SIG-M5 treated with dmso at 0.1 percent for 504 hours (cell line): ENCODE results near the gene PLXNA4.
"Not testable (repeated sequence)": the region's sequence is repeated elsewhere in the genome, so short reads cannot be mapped to it uniquely, and the experiment has no call there.

Experiments used
- DNase-seq: peaks from one replicate; lab custom pipeline; 2025; ENCODE audit not compliant: unreplicated experiment; lab: John Stamatoyannopoulos, UW

Gene PLXNA4

GRCh38 chr7:132575982-132576720, at the start of gene PLXNA4:
TSS of gene PLXNA4 (minus strand) at chr7:132576470. CDS start at chr7:132508693, 67,777 bp downstream.
- no peak for DNase-seq

GRCh38 chr7:132625651-132626050, 49.4 kb upstream of the PLXNA4 start:
- no peak for DNase-seq

- DNase-seq, result no peak
Measured at GRCh38 chr7:132622081-132622480, 45.8 kb upstream of the PLXNA4 start.

- no peak for DNase-seq
Measured at GRCh38 chr7:132619967-132620366, 43.7 kb upstream of the PLXNA4 start.

- no peak for DNase-seq
Measured at GRCh38 chr7:132618956-132619305, 42.7 kb upstream of the PLXNA4 start.

- no peak for DNase-seq
Measured at GRCh38 chr7:132618271-132618955, 42.1 kb upstream of the PLXNA4 start.

GRCh38 chr7:132614428-132615318, 38.4 kb upstream of the PLXNA4 start:
- DNase-seq, result peak; percentile 24

- no peak for DNase-seq
Measured at GRCh38 chr7:132613737-132614136, 37.5 kb upstream of the PLXNA4 start.

- DNase-seq, result no peak
Measured at GRCh38 chr7:132610995-132611394, 34.7 kb upstream of the PLXNA4 start.

GRCh38 chr7:132609906-132610520, 33.7 kb upstream of the PLXNA4 start:
- no peak for DNase-seq

GRCh38 chr7:132609222-132609621, 33.0 kb upstream of the PLXNA4 start:
- DNase-seq, result no peak

- no peak for DNase-seq
Measured at GRCh38 chr7:132608523-132608922, 32.3 kb upstream of the PLXNA4 start.

GRCh38 chr7:132607656-132608055, 31.4 kb upstream of the PLXNA4 start:
- no peak for DNase-seq

- no peak for DNase-seq
Measured at GRCh38 chr7:132604121-132604520, 27.9 kb upstream of the PLXNA4 start.

GRCh38 chr7:132603220-132603833, 27.1 kb upstream of the PLXNA4 start:
- DNase-seq, result no peak

GRCh38 chr7:132601783-132602182, 25.5 kb upstream of the PLXNA4 start:
- no peak for DNase-seq

GRCh38 chr7:132596588-132596987, 20.3 kb upstream of the PLXNA4 start:
- DNase-seq, result no peak

GRCh38 chr7:132594741-132595140, 18.5 kb upstream of the PLXNA4 start:
- DNase-seq, result not testable (repeated sequence)

GRCh38 chr7:132592936-132593335, 16.7 kb upstream of the PLXNA4 start:
- DNase-seq, result no peak

- no peak for DNase-seq
Measured at GRCh38 chr7:132592231-132592920, 16.1 kb upstream of the PLXNA4 start.
